Esophagus squamous epithelium (tissue), 4 donors: Measurements from ENCODE around the gene TFPT.

Experiments
- POLR2A ChIP-seq, 4 donors: fragments of 450-650 bp; IDR thresholded peaks; one replicate each; pipeline ENCODE4 v1.6.1; 2017; ENCODE audit warnings: antibody characterized with exemption in 4 of 4, mild to moderate bottlenecking in 4 of 4, moderate library complexity in 3 of 4
- TF ChIP-seq, protein P1 (sequence below), 6 experiments: fragments of 450-650 bp in 4 of 6; fragments of 200-600 bp in 2 of 6; sonication (generic) in 2 of 6; IDR thresholded peaks; one replicate each; pipeline ENCODE4 v1.5.1; 2016 to 2019; ENCODE audit warnings: antibody characterized with exemption in 6 of 6, mild to moderate bottlenecking in 4 of 6, moderate library complexity in 4 of 6

GRCh38 chr19:54136086-54136863 lies 20.8 kb upstream of the TFPT start:
- TF ChIP-seq, protein P1, sequence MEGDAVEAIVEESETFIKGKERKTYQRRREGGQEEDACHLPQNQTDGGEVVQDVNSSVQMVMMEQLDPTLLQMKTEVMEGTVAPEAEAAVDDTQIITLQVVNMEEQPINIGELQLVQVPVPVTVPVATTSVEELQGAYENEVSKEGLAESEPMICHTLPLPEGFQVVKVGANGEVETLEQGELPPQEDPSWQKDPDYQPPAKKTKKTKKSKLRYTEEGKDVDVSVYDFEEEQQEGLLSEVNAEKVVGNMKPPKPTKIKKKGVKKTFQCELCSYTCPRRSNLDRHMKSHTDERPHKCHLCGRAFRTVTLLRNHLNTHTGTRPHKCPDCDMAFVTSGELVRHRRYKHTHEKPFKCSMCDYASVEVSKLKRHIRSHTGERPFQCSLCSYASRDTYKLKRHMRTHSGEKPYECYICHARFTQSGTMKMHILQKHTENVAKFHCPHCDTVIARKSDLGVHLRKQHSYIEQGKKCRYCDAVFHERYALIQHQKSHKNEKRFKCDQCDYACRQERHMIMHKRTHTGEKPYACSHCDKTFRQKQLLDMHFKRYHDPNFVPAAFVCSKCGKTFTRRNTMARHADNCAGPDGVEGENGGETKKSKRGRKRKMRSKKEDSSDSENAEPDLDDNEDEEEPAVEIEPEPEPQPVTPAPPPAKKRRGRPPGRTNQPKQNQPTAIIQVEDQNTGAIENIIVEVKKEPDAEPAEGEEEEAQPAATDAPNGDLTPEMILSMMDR (IDR thresholded peaks at IDR 0.05) = no peak
- no peak for TF ChIP-seq POLR2A (IDR thresholded peaks at IDR 0.05)
